ENCODE results near the gene CDC20B. TPM values are rescaled to one million over a fixed set of nuclear protein-coding genes. Genes with fewer than 3 reads are reported as not detected.

The CDC20B gene, protein sequence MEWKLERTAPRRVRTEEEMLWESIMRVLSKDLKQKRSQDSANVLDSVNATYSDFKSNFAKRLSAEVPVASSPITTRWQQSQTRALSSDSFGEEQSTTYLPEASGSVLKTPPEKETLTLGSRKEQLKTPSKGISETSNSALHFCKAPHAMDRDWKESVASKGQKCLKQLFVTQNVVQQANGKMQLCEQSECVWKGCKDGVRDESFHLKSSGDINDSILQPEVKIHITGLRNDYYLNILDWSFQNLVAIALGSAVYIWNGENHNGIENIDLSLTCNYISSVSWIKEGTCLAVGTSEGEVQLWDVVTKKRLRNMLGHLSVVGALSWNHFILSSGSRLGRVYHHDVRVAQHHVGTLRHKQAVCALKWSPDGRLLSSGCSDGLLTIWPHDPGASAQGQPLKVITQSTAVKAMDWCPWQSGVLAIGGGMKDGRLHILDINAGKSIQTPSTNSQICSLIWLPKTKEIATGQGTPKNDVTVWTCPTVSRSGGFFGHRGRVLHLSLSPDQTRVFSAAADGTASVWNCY
- total RNA-seq: not detected

GRCh38 chr5:55172937-55173686, at the start of gene CDC20B:
CDC20B (minus strand) TSS chr5:55173177; CDS start chr5:55173000, 177 bp downstream.
- H3K27ac ChIP-seq: peak within 1 kb of the TSS in 1 of 4 donors; percentile 62
- TF ChIP-seq EP300 (IDR thresholded peaks at IDR 0.05) (no peak), POLR2A (IDR thresholded peaks at IDR 0.05) (no peak)
- TF ChIP-seq, protein P1, sequence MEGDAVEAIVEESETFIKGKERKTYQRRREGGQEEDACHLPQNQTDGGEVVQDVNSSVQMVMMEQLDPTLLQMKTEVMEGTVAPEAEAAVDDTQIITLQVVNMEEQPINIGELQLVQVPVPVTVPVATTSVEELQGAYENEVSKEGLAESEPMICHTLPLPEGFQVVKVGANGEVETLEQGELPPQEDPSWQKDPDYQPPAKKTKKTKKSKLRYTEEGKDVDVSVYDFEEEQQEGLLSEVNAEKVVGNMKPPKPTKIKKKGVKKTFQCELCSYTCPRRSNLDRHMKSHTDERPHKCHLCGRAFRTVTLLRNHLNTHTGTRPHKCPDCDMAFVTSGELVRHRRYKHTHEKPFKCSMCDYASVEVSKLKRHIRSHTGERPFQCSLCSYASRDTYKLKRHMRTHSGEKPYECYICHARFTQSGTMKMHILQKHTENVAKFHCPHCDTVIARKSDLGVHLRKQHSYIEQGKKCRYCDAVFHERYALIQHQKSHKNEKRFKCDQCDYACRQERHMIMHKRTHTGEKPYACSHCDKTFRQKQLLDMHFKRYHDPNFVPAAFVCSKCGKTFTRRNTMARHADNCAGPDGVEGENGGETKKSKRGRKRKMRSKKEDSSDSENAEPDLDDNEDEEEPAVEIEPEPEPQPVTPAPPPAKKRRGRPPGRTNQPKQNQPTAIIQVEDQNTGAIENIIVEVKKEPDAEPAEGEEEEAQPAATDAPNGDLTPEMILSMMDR (IDR thresholded peaks at IDR 0.05): no peak
- H3K36me3 ChIP-seq: no peaks in the 10 kb centered on the region
- no peaks in the 10 kb centered on the region for H3K9me3 ChIP-seq
- peaks cover 0 to 48% of the 10 kb centered on the region in 2 donors for H3K27me3 ChIP-seq
- WGBS, 2 donors: 0 to 1% methylated on average over 39 to 65 of the region's 69 CpGs
- H3K4me1 ChIP-seq: peaks cover 0 to 38% (median 18%) of the 10 kb centered on the region in 4 donors
- DNase-seq (ENCODE audit: low spot score in 2 of 2): peak; percentile 28 to 39
- H3K4me3 ChIP-seq: peak within 1 kb of the TSS; percentile 46 to 54 (median 48)

GRCh38 chr5:55222092-55222984, 49.4 kb upstream of the CDC20B start:
- no peak for TF ChIP-seq EP300 (IDR thresholded peaks at IDR 0.05)
- TF ChIP-seq, protein P1 (IDR thresholded peaks at IDR 0.05): no peak
- TF ChIP-seq POLR2A (IDR thresholded peaks at IDR 0.05): no peak
- H3K4me3 ChIP-seq: no peak overlapping the region
- H3K9me3 ChIP-seq: no peaks in the 10 kb centered on the region
- H3K27me3 ChIP-seq: peaks cover 0 to 97% of the 10 kb centered on the region in 2 donors
- peaks cover 0 to 36% (median 13%) of the 10 kb centered on the region in 4 donors for H3K4me1 ChIP-seq
- WGBS, 2 donors: 17 to 22% methylated on average over 30 of the region's 30 CpGs
- H3K27ac ChIP-seq: no peak overlapping the region
- DNase-seq (ENCODE audit: low spot score in 2 of 2): no peak
- no peaks in the 10 kb centered on the region for H3K36me3 ChIP-seq

- WGBS, 2 donors: 3 to 9% methylated on average over 24 to 40 of the region's 62 CpGs
- peak overlapping the region in 3 of 4 donors; percentile 24 to 34 (median 31) for H3K4me3 ChIP-seq
Observed at GRCh38 chr5:55220433-55221185, 47.6 kb upstream of the CDC20B start.

DNA sequence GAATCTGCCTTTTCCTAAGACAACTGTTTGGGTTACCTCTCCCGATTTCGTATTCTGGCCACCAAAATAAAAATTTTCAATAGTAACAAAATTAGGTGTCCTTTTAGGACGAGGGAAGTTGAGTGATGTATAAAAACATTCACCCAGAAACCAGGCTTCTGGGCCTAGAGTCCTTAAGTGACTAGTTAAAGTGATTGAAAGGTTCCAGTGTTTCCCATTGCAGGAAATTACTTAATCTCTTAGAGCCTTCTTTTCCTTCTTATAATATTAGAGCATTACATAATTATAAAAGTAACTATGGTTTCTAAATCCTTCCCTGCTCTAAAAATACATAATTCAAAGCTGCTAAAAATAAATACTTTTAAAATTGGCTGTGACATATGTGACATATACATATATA, 46.8 kb upstream of the CDC20B start:
- no peak overlapping the region for H3K4me3 ChIP-seq
- no peaks in the 10 kb centered on the region for H3K9me3 ChIP-seq
- H3K36me3 ChIP-seq: no peaks in the 10 kb centered on the region
- TF ChIP-seq EP300 (IDR thresholded peaks at IDR 0.05) (no peak), POLR2A (IDR thresholded peaks at IDR 0.05) (no peak)
- TF ChIP-seq, protein P1 (IDR thresholded peaks at IDR 0.05): no peak
- H3K4me1 ChIP-seq: peaks cover 0 to 23% (median 4%) of the 10 kb centered on the region in 4 donors
- DNase-seq (ENCODE audit: low spot score in 2 of 2): no peak
- no peak overlapping the region for H3K27ac ChIP-seq
- H3K27me3 ChIP-seq: peaks cover 0 to 77% of the 10 kb centered on the region in 2 donors
- WGBS, 2 donors: 95% methylated on average over 3 of the region's 3 CpGs

More at GRCh38 chr5:55220433-55221185, 47.6 kb upstream of the CDC20B start:
- no peak for TF ChIP-seq EP300 (IDR thresholded peaks at IDR 0.05)
- TF ChIP-seq, protein P1 (IDR thresholded peaks at IDR 0.05): no peak
- TF ChIP-seq POLR2A (IDR thresholded peaks at IDR 0.05): no peak
- Histone ChIP-seq H3K36me3 (no peaks in the 10 kb centered on the region), H3K4me1 (peaks cover 0 to 23% (median 4%) of the 10 kb centered on the region in 4 donors), H3K27me3 (peaks cover 0 to 86% of the 10 kb centered on the region in 2 donors), H3K9me3 (no peaks in the 10 kb centered on the region), H3K27ac (no peak overlapping the region)
- no peak for DNase-seq (ENCODE audit: low spot score in 2 of 2)
